H1 (cell line): ENCODE measurements around the gene RBP4. TPM values are rescaled to one million over a fixed set of nuclear protein-coding genes. Genes with fewer than 3 reads are reported as not detected.

Experiments
- CTCF ChIA-PET: fragments of 300-600 bp; sonication (Branson Sonifier 250); formaldehyde crosslinking; loops from one replicate; lab custom pipeline; 2021; ENCODE audit not compliant: partially characterized antibody; lab: Charles Lee
- POLR2A ChIA-PET: fragments of 300-600 bp; sonication (Branson Sonifier 250); formaldehyde crosslinking; loops from one replicate; lab custom pipeline; 2021; ENCODE audit warnings: inconsistent platforms; ENCODE audit not compliant: partially characterized antibody; lab: Charles Lee
- DNase-seq, 2 experiments: peaks; one replicate each; pipeline versions ENCODE4 v3.0.0 to v3.0.0-alpha.2; 2010 to 2022; ENCODE audit warnings: low spot score in 2 of 2, low read depth in 1 of 2, mixed read lengths in 1 of 2
- FAIRE-seq: peaks from 2 replicates; lab custom pipeline; 2011; peaks lifted over from hg19 to GRCh38; lab: Jason Lieb, UNC
- H2AFZ ChIP-seq: 2 replicates; pipeline ENCODE4 v1.8.1; 2012; ENCODE audit warnings: low read length, inconsistent platforms
- H2AK5ac ChIP-seq: 2 replicates; pipeline ENCODE4 v1.6.1; 2013; ENCODE audit warnings: low read depth, low read length
- H2BK120ac ChIP-seq: replicated peaks from 2 replicates; pipeline ENCODE3; 2013; ENCODE audit warnings: low read depth, low read length, inconsistent platforms
- H2BK12ac ChIP-seq: 2 replicates; pipeline ENCODE4 v1.6.1; 2013; ENCODE audit warnings: low read depth, low read length
- H2BK15ac ChIP-seq: 2 replicates; pipeline ENCODE4 v1.6.1; 2013; ENCODE audit warnings: low read length
- H2BK20ac ChIP-seq: 2 replicates; pipeline ENCODE4 v1.6.1; 2013; ENCODE audit warnings: low read length
- H2BK5ac ChIP-seq: 2 replicates; pipeline ENCODE4 v1.6.1; 2013; ENCODE audit warnings: low read depth, low read length
- H3K14ac ChIP-seq: 2 replicates; pipeline ENCODE4 v1.6.1; 2013; ENCODE audit warnings: inconsistent platforms; ENCODE audit not compliant: insufficient read length
- H3K18ac ChIP-seq: 2 replicates; pipeline ENCODE4 v1.6.1; 2013; ENCODE audit warnings: low read length; ENCODE audit errors: extremely low read depth
- H3K23ac ChIP-seq: 2 replicates; pipeline ENCODE4 v1.6.1; 2013; ENCODE audit warnings: inconsistent platforms; ENCODE audit not compliant: insufficient read length
- H3K23me2 ChIP-seq: 2 replicates; pipeline ENCODE4 v1.6.1; 2013; ENCODE audit warnings: low read depth, low read length
- H3K27ac ChIP-seq: 2 replicates; pipeline ENCODE4 v1.6.1; 2011; ENCODE audit warnings: low read depth, low read length, inconsistent platforms
- H3K27me3 ChIP-seq, 4 experiments: replicated peaks in 1 of 4; 1 replicate in 1 of 4; 2 replicates in 3 of 4; pipeline versions ENCODE4 v1.6.1 to v1.8.1; 2011 to 2013; ENCODE audit warnings: low read length in 3 of 4, mild to moderate bottlenecking in 3 of 4, inconsistent platforms in 2 of 4, mixed read lengths in 2 of 4, moderate library complexity in 1 of 4; ENCODE audit not compliant: control insufficient read depth in 3 of 4, insufficient read depth in 3 of 4; ENCODE audit errors: extremely low read depth in 1 of 4
- H3K36me3 ChIP-seq, 4 experiments: 2 replicates each; pipeline versions ENCODE4 v1.6.1 to v1.8.1; 2011 to 2013; ENCODE audit warnings: mild to moderate bottlenecking in 4 of 4, low read length in 3 of 4, moderate library complexity in 2 of 4, control low read depth in 1 of 4, inconsistent platforms in 1 of 4; ENCODE audit not compliant: insufficient read depth in 4 of 4, control insufficient read depth in 2 of 4
- H3K4ac ChIP-seq: replicated peaks from 2 replicates; pipeline ENCODE3; 2013; ENCODE audit warnings: low read length, low read depth, mixed read lengths, inconsistent platforms; ENCODE audit not compliant: insufficient read length
- H3K4me1 ChIP-seq, 4 experiments: replicated peaks in 1 of 4; 1 replicate in 1 of 4; 2 replicates in 3 of 4; pipeline versions ENCODE4 v1.6.1 to v1.8.1; 2011 to 2013; ENCODE audit warnings: low read length in 3 of 4, inconsistent platforms in 2 of 4, mixed read lengths in 1 of 4; ENCODE audit not compliant: insufficient read depth in 4 of 4, control insufficient read depth in 3 of 4
- H3K4me2 ChIP-seq, 2 experiments: 2 replicates each; pipeline versions ENCODE4 v1.6.1 to v1.8.1; 2011 to 2013; ENCODE audit warnings: low read depth in 2 of 2, low read length in 2 of 2, control low read depth in 1 of 2, inconsistent platforms in 1 of 2, mild to moderate bottlenecking in 1 of 2; ENCODE audit not compliant: insufficient read depth in 1 of 2
- H3K4me3 ChIP-seq, 4 experiments: fragments of 200-600, 300-600 bp in 1 of 4; sonication (generic), shearing (Covaris generic), sonication (Bioruptor Twin) in 1 of 4; 2 replicates each; pipeline versions ENCODE4 v1.5.1 to v1.8.1; 2011 to 2016; ENCODE audit warnings: low read length in 4 of 4, low read depth in 3 of 4, control low read depth in 2 of 4, inconsistent platforms in 2 of 4, mild to moderate bottlenecking in 2 of 4, mixed read lengths in 1 of 4, moderate library complexity in 1 of 4; ENCODE audit not compliant: insufficient read depth in 2 of 4; ENCODE audit errors: extremely low read depth in 1 of 4
- H3K56ac ChIP-seq: replicated peaks from 2 replicates; pipeline ENCODE3; 2013; ENCODE audit warnings: low read depth, mild to moderate bottlenecking, mixed read lengths, low read length, inconsistent platforms; ENCODE audit not compliant: insufficient read length
- H3K79me1 ChIP-seq: 2 replicates; pipeline ENCODE4 v1.6.1; 2013; ENCODE audit warnings: low read depth, low read length, control low read depth
- H3K79me2 ChIP-seq, 2 experiments: 2 replicates each; pipeline versions ENCODE4 v1.6.1 to v1.8.1; 2012 to 2013; ENCODE audit warnings: low read length in 2 of 2, mild to moderate bottlenecking in 2 of 2, inconsistent platforms in 1 of 2; ENCODE audit not compliant: insufficient read depth in 2 of 2, control insufficient read depth in 1 of 2
- H3K9ac ChIP-seq, 4 experiments: replicated peaks in 1 of 4; 1 replicate in 1 of 4; 2 replicates in 3 of 4; pipeline versions ENCODE4 v1.6.1 to v1.8.1; 2011 to 2013; ENCODE audit warnings: low read depth in 3 of 4, low read length in 3 of 4, control low read depth in 2 of 4, mild to moderate bottlenecking in 2 of 4, moderate library complexity in 2 of 4, inconsistent platforms in 1 of 4; ENCODE audit errors: extremely low read depth in 1 of 4
- H3K9me3 ChIP-seq, 2 experiments: 2 replicates each; pipeline versions ENCODE4 v1.6.1 to v1.8.1; 2012 to 2013; ENCODE audit warnings: mild to moderate bottlenecking in 2 of 2, moderate library complexity in 2 of 2, control low read depth in 1 of 2, inconsistent platforms in 1 of 2, low read depth in 1 of 2, low read length in 1 of 2, mixed read lengths in 1 of 2; ENCODE audit not compliant: insufficient read depth in 2 of 2
- H4K20me1 ChIP-seq, 2 experiments: replicated peaks in 1 of 2; 2 replicates each; pipeline versions ENCODE3 to v1.8.1; 2011 to 2013; ENCODE audit warnings: inconsistent platforms in 2 of 2, low read length in 2 of 2, mild to moderate bottlenecking in 1 of 2; ENCODE audit not compliant: insufficient read depth in 2 of 2, control insufficient read depth in 1 of 2
- H4K5ac ChIP-seq: 2 replicates; pipeline ENCODE4 v1.6.1; 2013; ENCODE audit warnings: low read length, low read depth, mixed read lengths, inconsistent platforms; ENCODE audit not compliant: insufficient read length
- H4K8ac ChIP-seq: 2 replicates; pipeline ENCODE4 v1.8.0; 2013; ENCODE audit warnings: mild to moderate bottlenecking, moderate library complexity, low read length, inconsistent platforms; ENCODE audit not compliant: insufficient read depth; ENCODE audit errors: extremely low read depth
- H4K91ac ChIP-seq: replicated peaks from 2 replicates; pipeline ENCODE3; 2013; ENCODE audit warnings: low read length, mixed read lengths, inconsistent platforms; ENCODE audit not compliant: insufficient read length
- CEBPB ChIP-seq: IDR thresholded peaks from 2 replicates; pipeline ENCODE4 v1.6.1; 2012; ENCODE audit warnings: low read depth, low read length
- EZH2 ChIP-seq: fragments of 200-600 bp; sonication (generic); IDR thresholded peaks from 2 replicates; pipeline ENCODE4 v1.7.1; 2012; ENCODE audit warnings: low read depth, mild to moderate bottlenecking, moderate library complexity, low read length, inconsistent platforms; ENCODE audit not compliant: severe bottlenecking
- GABPA ChIP-seq: IDR thresholded peaks from 2 replicates; pipeline ENCODE4 v1.6.1; 2011; ENCODE audit warnings: mild to moderate bottlenecking, low read length, moderate library complexity, borderline replicate concordance; ENCODE audit not compliant: insufficient read depth
- HDAC6 ChIP-seq: IDR thresholded peaks from one replicate; pipeline ENCODE4 v1.7.1; 2012; ENCODE audit warnings: low read depth, mild to moderate bottlenecking, inconsistent platforms, low read length, moderate library complexity
- RBBP5 ChIP-seq: IDR thresholded peaks from 2 replicates; pipeline ENCODE4 v1.7.1; 2012; ENCODE audit warnings: low read depth, mild to moderate bottlenecking, inconsistent platforms, low read length, moderate library complexity, borderline replicate concordance
- RNF2 ChIP-seq: fragments of 200-900, 300-1000 bp; sonication (generic); IDR thresholded peaks from 2 replicates; pipeline ENCODE4 v1.7.1; 2016; ENCODE audit warnings: borderline replicate concordance, low read depth, mild to moderate bottlenecking, antibody characterized with exemption, low read length; ENCODE audit not compliant: poor library complexity, severe bottlenecking; ENCODE audit errors: missing control alignments
- SIRT6 ChIP-seq: IDR thresholded peaks from one replicate; pipeline ENCODE4 v1.7.1; 2012; ENCODE audit warnings: low read length, inconsistent platforms
- SUZ12 ChIP-seq: fragments of 200-600 bp; sonication (generic); IDR thresholded peaks from 2 replicates; pipeline ENCODE4 v1.6.1; 2012; ENCODE audit warnings: mild to moderate bottlenecking, inconsistent platforms, low read length, moderate library complexity, mixed read lengths
- WGBS, 2 experiments: shearing (Covaris generic) in 1 of 2; methylation state at CpG; one replicate each; pipeline versions ENCODE4 v1.1.6 to v1.1.7; 2013 to 2015; ENCODE audit warnings: low lambda C conversion rate in 2 of 2, mixed read lengths in 2 of 2, inconsistent platforms in 1 of 2, low coverage in 1 of 2, missing lambda C conversion rate in 1 of 2; ENCODE audit not compliant: insufficient replicate concordance in 2 of 2, insufficient coverage in 1 of 2, insufficient read length in 1 of 2; ENCODE audit errors: extremely low coverage in 1 of 2, missing lambda C conversion rate in 1 of 2; 5-methylcytosine and 5-hydroxymethylcytosine counted together
- long read RNA-seq, 2 experiments: library from RNA in 1 of 2; library from capped mRNA in 1 of 2; stranded (forward); transcript quantifications; one replicate each; pipeline ENCODE4 v2.0.0, GENCODE V29; 2021; ENCODE audit warnings: inconsistent platforms in 1 of 2
- polyA minus RNA-seq, 3 experiments: library from RNA; depleted of rRNA, polyadenylated mRNA; stranded (reverse); fragments of >200 nt; gene quantifications; 1 replicate in 2 of 3; 2 replicates in 1 of 3; pipeline ENCODE4 v1.2.3, GENCODE V29; 2011
- polyA plus RNA-seq, 7 experiments: library from polyadenylated mRNA; depleted of rRNA in 3 of 7; stranded (reverse) in 5 of 7; unstranded in 2 of 7; fragments of >200 nt in 5 of 7; fragments of 200-250 nt in 2 of 7; gene quantifications; 1 replicate in 5 of 7; 2 replicates in 1 of 7; 4 replicates in 1 of 7; pipeline versions ENCODE4 v1.2.1 to v1.2.3, GENCODE V29; 2011 to 2013; ENCODE audit warnings: missing spikeins in 2 of 7, mixed read lengths in 2 of 7
- total RNA-seq: library from RNA; stranded (reverse); fragmentation: NEBNext Ultra II Directional; extraction: Animal tissue kit (Norgen Biotek cat#: 25700); gene quantifications from 2 replicates; pipeline ENCODE4 v1.2.1, GENCODE V29; 2021
- TF ChIP-seq, protein P1 (sequence below): IDR thresholded peaks from 2 replicates; pipeline ENCODE4 v1.6.1; 2012; ENCODE audit warnings: inconsistent platforms

Gene RBP4
- total RNA-seq: 0.31 and 0.97 TPM in 2 replicates
- polyA plus RNA-seq (2011; rRNA removed): 0.42 and 0.55 TPM in 2 replicates
- 0.54 TPM for polyA plus RNA-seq (2011; cell fraction: cytosol; rRNA removed)
- 0.48 TPM for polyA plus RNA-seq (2011; cell fraction: nucleus; rRNA removed)
- polyA plus RNA-seq (2012, experiment 1 of 2): 0.24 to 0.70 TPM (median 0.36 TPM) in 4 replicates
- polyA plus RNA-seq (2012, experiment 2 of 2): 0.72 TPM
- 0.57 TPM for polyA plus RNA-seq (2013, experiment 1 of 2)
- 0.77 TPM for polyA plus RNA-seq (2013, experiment 2 of 2)
- polyA minus RNA-seq (2011; rRNA and poly(A)+ RNA removed): 0.22 and 0.66 TPM in 2 replicates
- polyA minus RNA-seq (2011; cell fraction: cytosol; rRNA and poly(A)+ RNA removed): not detected
- not detected for polyA minus RNA-seq (2011; cell fraction: nucleus; rRNA and poly(A)+ RNA removed)
- long read RNA-seq, experiment 1: 0 reads
- long read RNA-seq, experiment 2: 0 reads

DNA sequence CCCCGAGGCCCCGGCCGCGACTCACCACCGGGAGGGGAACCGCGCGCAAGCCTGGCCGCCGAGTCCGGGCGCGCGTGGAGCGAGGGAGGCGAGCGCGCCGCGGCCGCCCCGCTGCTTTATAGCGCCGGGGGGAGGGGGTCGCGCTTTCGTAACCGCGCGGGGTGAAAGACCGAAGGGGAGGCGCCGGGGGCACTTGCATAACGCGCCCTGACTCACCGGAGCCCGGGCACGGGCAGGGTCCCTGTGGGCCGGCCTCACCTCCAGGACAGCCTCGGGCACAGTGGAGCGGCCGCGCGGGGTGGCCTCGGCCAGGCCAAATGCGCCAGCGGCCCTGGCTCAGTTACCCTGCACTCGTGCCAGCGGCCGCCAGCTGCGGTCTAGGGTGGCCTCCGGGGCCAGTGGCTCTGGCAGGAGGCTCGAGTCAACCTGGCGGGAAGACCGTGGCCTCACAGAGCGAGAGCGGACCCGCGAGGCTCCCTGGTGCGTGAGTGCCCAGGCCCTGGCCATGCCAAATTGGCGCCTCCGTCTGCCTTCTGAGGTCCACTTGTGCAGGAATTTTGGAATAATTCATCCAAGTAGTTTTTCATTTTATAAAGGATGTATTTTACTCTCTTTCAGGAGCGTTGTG, at the start of gene RBP4:
Gene RBP4, minus strand, starts transcription at position 90 of the 628 bp plus-strand sequence. CDS start 207 bp downstream, outside the sequence.
- no peak within 1 kb of the TSS for H4K5ac ChIP-seq
- no peak within 1 kb of the TSS; the same call in 1 of the 2 replicates for H4K8ac ChIP-seq
- no peak within 1 kb of the TSS for H4K91ac ChIP-seq
- H3K4me1 ChIP-seq: peaks cover 0 to 6% (median under 1%) of the 10 kb centered on the region in 4 experiments; a peak in 4 of 7 replicates
- peaks cover 7% of the 10 kb centered on the region; the same call in 1 of the 2 replicates for H3K23me2 ChIP-seq
- FAIRE-seq: no peak
- no peak within 1 kb of the TSS for H2BK120ac ChIP-seq
- H2BK5ac ChIP-seq: no peak within 1 kb of the TSS
- H3K9ac ChIP-seq: no peak within 1 kb of the TSS; a peak in 1 of 7 replicates
- H3K4me2 ChIP-seq: peak within 1 kb of the TSS; percentile 70 to 80
- 2% methylated on average over 30 of the region's 63 CpGs; no CpG with 5 or more reads in 1 of the 2 experiments for WGBS, 2 experiments
- CTCF ChIA-PET: no interaction called here
- no peaks in the 10 kb centered on the region for H3K9me3 ChIP-seq
- no peak within 1 kb of the TSS for H2BK12ac ChIP-seq
- DNase-seq: peak in 1 of 2 experiments; percentile 56
- H3K79me2 ChIP-seq: no peaks in the 10 kb centered on the region
- H3K18ac ChIP-seq: no peak within 1 kb of the TSS
- POLR2A ChIA-PET: no interaction called here
- peak within 1 kb of the TSS; percentile 74; the same call in 1 of the 2 replicates for H2AFZ ChIP-seq
- H3K27me3 ChIP-seq: peaks cover 27 to 45% (median 35%) of the 10 kb centered on the region in 4 experiments
- peak within 1 kb of the TSS; percentile 35 to 60 (median 44) for H3K4me3 ChIP-seq
- H2BK20ac ChIP-seq: no peak within 1 kb of the TSS
- no peaks in the 10 kb centered on the region for H4K20me1 ChIP-seq
- H2AK5ac ChIP-seq: no peak within 1 kb of the TSS
- no peak within 1 kb of the TSS for H3K4ac ChIP-seq
- no peak within 1 kb of the TSS for H3K56ac ChIP-seq
- H3K14ac ChIP-seq: no peak within 1 kb of the TSS
- no peak within 1 kb of the TSS for H3K23ac ChIP-seq
- peak within 1 kb of the TSS; percentile 74; the same call in 1 of the 2 replicates for H2BK15ac ChIP-seq
- no peaks in the 10 kb centered on the region for H3K36me3 ChIP-seq
- H3K27ac ChIP-seq: no peak within 1 kb of the TSS
- H3K79me1 ChIP-seq: no peaks in the 10 kb centered on the region; the same call in 1 of the 2 replicates
- peak; percentile 21; the same call in 1 of the 2 replicates for TF ChIP-seq CEBPB
- TF ChIP-seq RBBP5: no peak
- TF ChIP-seq RNF2: peak; percentile 72
- no peak for TF ChIP-seq SIRT6
- peak; percentile 87 for TF ChIP-seq EZH2
- no peak for TF ChIP-seq HDAC6
- peak; percentile 91 for TF ChIP-seq SUZ12
- TF ChIP-seq, protein P1, sequence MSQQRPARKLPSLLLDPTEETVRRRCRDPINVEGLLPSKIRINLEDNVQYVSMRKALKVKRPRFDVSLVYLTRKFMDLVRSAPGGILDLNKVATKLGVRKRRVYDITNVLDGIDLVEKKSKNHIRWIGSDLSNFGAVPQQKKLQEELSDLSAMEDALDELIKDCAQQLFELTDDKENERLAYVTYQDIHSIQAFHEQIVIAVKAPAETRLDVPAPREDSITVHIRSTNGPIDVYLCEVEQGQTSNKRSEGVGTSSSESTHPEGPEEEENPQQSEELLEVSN: peak; percentile 75
- no peak for TF ChIP-seq GABPA
